GM21529 (cell line): Measurements from ENCODE around the gene RGN.
"Not testable (repeated sequence)": the region's sequence is repeated elsewhere in the genome, so short reads cannot be mapped to it uniquely, and the experiment has no call there.

Experiments used
- ATAC-seq: cut with Tn5 transposase; IDR thresholded peaks from one replicate; pipeline ENCODE4 v1.9.1; 2021; ENCODE audit not compliant: unreplicated experiment

RGN gene

DNA sequence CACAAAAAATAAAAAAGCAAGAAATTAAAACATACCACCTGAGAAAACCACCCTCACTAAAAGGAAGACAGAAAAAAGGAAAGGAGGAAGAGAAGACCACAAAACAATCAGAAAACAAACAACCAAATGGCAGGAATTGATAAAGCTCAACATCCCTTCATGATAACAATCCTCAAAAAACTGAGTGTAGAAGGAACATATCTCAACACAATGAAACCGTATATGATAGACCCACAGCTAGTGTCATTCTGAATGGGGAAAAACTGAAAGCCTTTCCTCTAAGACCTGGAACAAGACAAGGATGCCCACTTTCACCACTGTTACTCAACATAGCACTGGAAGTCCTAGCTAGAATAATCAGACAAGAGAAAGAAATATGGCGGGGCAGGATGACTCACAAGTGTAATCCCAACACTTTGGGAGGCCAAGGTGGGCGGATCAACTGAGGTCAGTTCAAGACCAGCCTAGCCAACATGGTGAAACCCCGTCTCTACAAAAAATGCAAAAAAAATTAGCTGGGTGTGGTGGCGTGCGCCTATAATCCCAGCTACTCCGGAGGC lies 38.4 kb downstream of the RGN start:
- ATAC-seq: not testable (repeated sequence)

DNA sequence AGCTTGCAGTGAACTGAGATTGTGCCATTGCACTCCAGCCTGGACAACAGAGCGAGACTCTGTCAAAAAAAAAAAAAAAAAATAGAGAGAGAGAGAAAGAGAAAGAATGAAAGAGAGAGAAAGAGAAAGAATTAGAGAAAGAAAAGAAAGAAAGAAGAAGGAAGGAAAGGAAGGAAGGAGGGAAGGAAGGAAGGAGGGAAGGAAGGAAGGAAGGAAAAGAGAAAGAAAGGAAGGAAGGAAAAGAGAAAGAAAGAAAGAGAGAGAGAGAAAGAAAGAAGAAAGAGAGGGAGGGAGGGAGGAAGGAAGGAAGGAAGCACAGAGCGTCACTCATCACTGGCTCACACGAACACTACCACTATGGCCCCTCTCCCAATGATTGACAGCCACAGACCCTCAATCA lies 46.2 kb downstream of the RGN start:
- ATAC-seq: not testable (repeated sequence)

- ATAC-seq: peak; percentile 97
Observed at GRCh38 chrX:47129157-47129898, 51.1 kb downstream of the RGN start.

GRCh38 chrX:47129899-47130358 lies 51.7 kb downstream of the RGN start:
- ATAC-seq: no peak

DNA sequence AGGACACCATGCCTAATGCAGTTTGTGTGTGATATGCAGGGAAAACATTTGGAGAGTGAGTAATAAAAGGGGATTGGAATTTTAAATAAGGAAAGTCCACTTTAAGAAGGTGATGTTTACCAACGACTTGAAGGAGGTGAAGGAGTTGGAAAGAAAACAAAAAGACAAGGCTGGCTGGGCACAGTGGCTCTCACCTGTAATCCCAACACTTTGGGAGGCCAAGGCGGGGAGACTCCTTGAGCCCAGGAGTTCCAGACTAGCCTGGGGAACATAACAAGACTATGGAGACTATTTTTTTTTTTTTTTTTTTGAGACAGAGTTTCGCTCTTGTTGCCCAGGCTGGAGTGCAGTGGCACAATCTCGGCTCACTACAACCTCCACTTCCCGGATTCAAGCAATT lies 55.2 kb downstream of the RGN start:
- ATAC-seq: no peak

DNA sequence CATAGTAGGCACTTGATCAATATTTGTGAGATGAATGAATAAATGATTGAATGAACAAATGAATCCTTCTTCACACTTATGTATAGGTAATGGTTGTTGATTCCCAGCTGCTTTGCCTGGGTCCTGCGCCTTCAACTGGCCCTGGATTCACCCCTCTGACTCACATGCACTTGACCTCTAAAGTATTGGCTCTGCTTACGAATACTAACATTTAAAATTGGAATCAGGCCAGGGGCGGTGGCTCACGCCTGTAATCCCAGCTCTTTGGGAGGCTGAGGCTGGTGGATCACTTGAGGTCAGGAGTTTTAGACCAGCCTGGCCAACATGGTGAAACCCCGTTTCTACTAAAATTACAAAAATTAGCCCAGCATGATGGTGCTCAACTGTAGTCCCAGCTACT lies 57.4 kb downstream of the RGN start:
- not testable (repeated sequence) for ATAC-seq

GRCh38 chrX:47138171-47138570 lies 59.9 kb downstream of the RGN start:
- no peak for ATAC-seq
